ENCODE measurements around the gene WIPF2. TPM values are rescaled to one million over a fixed set of nuclear protein-coding genes. Genes with fewer than 3 reads are reported as not detected.
"Not testable (repeated sequence)": the region's sequence is repeated elsewhere in the genome, so short reads cannot be mapped to it uniquely, and the experiment has no call there.

Gene WIPF2
- total and polyA plus RNA-seq, 8 donors, result 29.0 to 35.8 (median 32.1) TPM

DNA sequence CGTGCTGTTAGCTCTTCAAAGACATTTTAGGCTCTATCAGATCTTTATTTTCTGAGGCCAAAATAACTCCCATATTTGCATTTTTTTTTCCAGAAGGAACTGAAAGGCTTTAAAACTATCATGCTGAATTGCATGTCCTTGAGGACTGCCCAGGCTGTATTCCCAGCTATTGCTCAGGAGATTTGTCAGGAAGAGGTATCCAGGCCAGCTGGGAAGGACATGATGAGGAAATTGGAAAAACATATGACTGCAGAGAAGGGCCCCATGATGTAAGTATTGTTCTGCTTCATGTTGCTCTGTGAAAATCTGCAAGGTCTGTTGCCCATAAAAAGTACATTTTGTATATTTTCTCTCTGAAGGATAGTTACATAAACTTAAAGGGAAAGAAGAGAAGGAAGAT lies 74.3 kb downstream of the WIPF2 start:
- Histone ChIP-seq H3K27me3 (no peaks in the 10 kb centered on the region), H3K27ac (no peak overlapping the region)
- ATAC-seq, result no peak

GRCh38 chr17:40295488-40296436 lies 76.7 kb downstream of the WIPF2 start:
- peaks cover 0 to 31% of the 10 kb centered on the region in 2 donors for H3K36me3 ChIP-seq
- intact Hi-C loops (cut with DNase I), result no loop called here
- TF ChIP-seq, protein P1, sequence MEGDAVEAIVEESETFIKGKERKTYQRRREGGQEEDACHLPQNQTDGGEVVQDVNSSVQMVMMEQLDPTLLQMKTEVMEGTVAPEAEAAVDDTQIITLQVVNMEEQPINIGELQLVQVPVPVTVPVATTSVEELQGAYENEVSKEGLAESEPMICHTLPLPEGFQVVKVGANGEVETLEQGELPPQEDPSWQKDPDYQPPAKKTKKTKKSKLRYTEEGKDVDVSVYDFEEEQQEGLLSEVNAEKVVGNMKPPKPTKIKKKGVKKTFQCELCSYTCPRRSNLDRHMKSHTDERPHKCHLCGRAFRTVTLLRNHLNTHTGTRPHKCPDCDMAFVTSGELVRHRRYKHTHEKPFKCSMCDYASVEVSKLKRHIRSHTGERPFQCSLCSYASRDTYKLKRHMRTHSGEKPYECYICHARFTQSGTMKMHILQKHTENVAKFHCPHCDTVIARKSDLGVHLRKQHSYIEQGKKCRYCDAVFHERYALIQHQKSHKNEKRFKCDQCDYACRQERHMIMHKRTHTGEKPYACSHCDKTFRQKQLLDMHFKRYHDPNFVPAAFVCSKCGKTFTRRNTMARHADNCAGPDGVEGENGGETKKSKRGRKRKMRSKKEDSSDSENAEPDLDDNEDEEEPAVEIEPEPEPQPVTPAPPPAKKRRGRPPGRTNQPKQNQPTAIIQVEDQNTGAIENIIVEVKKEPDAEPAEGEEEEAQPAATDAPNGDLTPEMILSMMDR (IDR thresholded peaks at IDR 0.05), result no peak
- H3K4me3 ChIP-seq, result no peak overlapping the region
- no peak for DNase-seq
- no peaks in the 10 kb centered on the region for H3K9me3 ChIP-seq
- H3K4me1 ChIP-seq, result no peaks in the 10 kb centered on the region
- no peaks in the 10 kb centered on the region for H3K27me3 ChIP-seq
- no peak overlapping the region for H3K27ac ChIP-seq
- no peak for ATAC-seq

More for the DNA sequence above, 74.3 kb downstream of the WIPF2 start:
- peaks cover 0 to 31% of the 10 kb centered on the region in 2 donors for H3K36me3 ChIP-seq
- DNase-seq, result no peak
- no peaks in the 10 kb centered on the region for H3K9me3 ChIP-seq
- no peak overlapping the region for H3K4me3 ChIP-seq
- H3K4me1 ChIP-seq, result peaks cover 0 to 8% of the 10 kb centered on the region in 2 donors
- TF ChIP-seq, protein P1 (IDR thresholded peaks at IDR 0.05), result no peak
- intact Hi-C loops (cut with DNase I), result no loop called here

GRCh38 chr17:40297511-40297910 lies 78.4 kb downstream of the WIPF2 start:
- Histone ChIP-seq H3K36me3 (peaks cover 0 to 18% of the 10 kb centered on the region in 2 donors), H3K4me3 (no peak overlapping the region), H3K4me1 (no peaks in the 10 kb centered on the region), H3K27me3 (no peaks in the 10 kb centered on the region), H3K9me3 (no peaks in the 10 kb centered on the region), H3K27ac (no peak overlapping the region)
- intact Hi-C loops (cut with DNase I), result no loop called here
- TF ChIP-seq, protein P1 (IDR thresholded peaks at IDR 0.05), result no peak
- ATAC-seq, result no peak
- no peak for DNase-seq

- H3K4me3 ChIP-seq, result no peak overlapping the region
- H3K4me1 ChIP-seq, result peaks cover 7 to 11% of the 10 kb centered on the region in 2 donors
- H3K9me3 ChIP-seq, result no peaks in the 10 kb centered on the region
- no peak for ATAC-seq
- intact Hi-C loops (cut with DNase I), result no loop called here
- no peaks in the 10 kb centered on the region for H3K27me3 ChIP-seq
- H3K27ac ChIP-seq, result no peak overlapping the region
- TF ChIP-seq, protein P1 (IDR thresholded peaks at IDR 0.05), result no peak
- peaks cover 0 to 18% of the 10 kb centered on the region in 2 donors for H3K36me3 ChIP-seq
- no peak for DNase-seq
These were observed 79.6 kb downstream of the WIPF2 start for GRCh38 chr17:40298726-40299125.

DNA sequence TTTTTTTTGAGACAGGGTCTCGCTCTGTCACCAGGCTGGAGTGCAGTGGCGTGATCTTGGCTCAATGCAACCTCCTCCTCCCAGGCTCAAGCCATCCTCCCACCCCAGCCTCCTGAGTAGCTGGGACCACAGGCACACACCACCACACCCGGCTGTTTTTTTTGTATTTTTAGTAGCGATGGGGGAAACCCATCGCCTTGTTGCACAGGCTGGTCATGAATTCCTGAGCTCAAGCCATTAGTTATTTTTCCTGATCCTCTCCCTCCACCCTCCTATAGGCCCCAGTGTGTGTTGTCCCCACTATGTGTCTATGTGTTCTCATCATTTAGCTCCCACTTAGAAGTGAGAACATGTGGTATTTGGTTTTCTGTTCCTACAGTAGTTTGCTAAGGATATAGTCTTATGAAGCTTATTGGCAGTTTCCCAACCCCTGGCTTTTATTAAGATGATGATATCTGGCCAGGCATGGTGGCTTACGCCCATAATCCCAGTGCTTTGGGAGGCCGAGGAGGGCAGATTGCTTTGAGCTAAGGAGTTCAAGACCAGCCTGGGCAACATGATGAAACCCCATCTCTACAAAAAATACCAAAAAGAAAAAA lies 80.2 kb downstream of the WIPF2 start:
- H3K36me3 ChIP-seq, result peaks cover 0 to 18% of the 10 kb centered on the region in 2 donors
- intact Hi-C loops (cut with DNase I); ATAC-seq; H3K27me3 ChIP-seq; DNase-seq; H3K4me3 ChIP-seq; H3K9me3 ChIP-seq: not testable (repeated sequence)
- peaks cover 12 to 16% of the 10 kb centered on the region in 2 donors for H3K4me1 ChIP-seq
- H3K27ac ChIP-seq, result peak overlapping the region in 1 of 2 donors; percentile 16

Measured in left lung (tissue), 10 donors.